HG03571 (cell line): ENCODE data around the gene LRRC45.

Source experiments
- ATAC-seq: cut with Tn5 transposase; IDR thresholded peaks from one replicate; pipeline ENCODE4 v1.9.1; 2021; ENCODE audit not compliant: unreplicated experiment

The LRRC45 gene

DNA sequence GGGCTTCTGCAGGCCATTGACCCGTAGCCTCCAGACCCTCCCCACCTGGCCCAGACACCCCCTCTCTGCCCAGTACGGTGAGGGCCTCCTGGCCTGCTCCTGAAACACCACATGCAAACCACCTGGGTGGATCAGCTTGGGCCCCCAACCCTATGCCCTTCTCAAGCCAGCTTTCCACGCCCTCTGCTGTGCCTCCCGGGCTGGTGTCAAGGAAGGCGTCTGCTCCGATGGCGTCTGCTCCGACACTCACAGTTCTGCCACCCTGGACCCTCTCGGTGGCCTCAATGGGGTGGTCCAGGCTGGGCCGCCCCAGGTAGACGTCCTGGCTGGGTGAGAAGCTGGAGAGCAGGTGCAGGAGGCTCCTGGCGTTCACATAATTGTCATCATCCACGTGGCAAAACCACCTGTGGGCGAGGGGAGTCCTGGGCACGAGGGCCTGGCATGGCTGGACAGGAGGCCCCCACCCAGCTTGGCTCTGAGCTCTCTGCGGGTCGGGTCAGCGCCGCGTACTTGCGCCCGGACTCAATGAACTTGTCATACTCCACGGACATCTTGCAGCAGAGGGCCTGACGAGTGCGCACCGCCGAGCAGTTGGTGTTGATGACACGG lies 27.2 kb downstream of the LRRC45 start:
- no peak for ATAC-seq

DNA sequence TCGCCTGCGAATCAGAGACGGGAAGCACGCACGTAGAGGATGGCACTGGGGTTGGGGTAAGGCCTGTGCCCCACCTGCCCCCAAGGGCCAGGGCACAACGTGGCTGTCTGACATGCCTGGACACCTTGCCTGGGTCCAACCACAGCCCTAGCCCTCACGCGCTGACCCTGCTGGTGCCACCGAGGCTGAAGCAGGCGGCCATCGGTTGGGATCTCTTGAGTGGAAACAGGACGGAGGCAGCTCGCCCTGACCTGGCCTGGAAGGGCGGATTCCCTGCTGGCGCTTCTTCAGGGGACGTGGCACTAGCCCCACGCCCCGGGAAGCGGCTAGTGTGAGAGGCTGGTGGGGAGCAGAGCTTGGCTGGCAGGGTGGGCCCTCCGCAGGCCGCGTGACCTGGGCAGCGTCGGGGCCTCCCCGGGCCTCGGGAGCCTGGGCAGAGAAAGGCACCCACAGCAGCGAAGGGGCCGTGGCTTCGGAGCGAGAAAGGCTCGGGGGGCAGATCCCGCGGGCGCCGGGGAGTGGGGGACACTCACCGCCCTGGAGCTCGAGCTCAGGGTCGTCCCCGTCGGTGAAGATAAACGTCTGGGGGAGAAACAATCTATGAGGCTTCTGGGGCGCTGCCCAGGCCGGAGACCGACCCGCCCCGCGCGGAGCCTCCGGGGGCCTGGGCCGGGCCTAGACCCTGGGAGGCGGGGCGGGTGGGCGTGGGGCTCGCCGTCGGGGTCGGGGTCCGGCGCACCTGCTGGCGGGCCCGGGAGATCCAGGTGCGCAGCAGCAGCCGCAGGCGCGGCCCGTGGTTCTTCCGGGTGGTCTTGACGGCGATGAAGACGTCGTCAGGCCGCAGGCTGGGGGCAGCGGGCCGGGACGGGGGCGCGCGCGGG lies 27.9 kb downstream of the LRRC45 start:
- no peak for ATAC-seq

DNA sequence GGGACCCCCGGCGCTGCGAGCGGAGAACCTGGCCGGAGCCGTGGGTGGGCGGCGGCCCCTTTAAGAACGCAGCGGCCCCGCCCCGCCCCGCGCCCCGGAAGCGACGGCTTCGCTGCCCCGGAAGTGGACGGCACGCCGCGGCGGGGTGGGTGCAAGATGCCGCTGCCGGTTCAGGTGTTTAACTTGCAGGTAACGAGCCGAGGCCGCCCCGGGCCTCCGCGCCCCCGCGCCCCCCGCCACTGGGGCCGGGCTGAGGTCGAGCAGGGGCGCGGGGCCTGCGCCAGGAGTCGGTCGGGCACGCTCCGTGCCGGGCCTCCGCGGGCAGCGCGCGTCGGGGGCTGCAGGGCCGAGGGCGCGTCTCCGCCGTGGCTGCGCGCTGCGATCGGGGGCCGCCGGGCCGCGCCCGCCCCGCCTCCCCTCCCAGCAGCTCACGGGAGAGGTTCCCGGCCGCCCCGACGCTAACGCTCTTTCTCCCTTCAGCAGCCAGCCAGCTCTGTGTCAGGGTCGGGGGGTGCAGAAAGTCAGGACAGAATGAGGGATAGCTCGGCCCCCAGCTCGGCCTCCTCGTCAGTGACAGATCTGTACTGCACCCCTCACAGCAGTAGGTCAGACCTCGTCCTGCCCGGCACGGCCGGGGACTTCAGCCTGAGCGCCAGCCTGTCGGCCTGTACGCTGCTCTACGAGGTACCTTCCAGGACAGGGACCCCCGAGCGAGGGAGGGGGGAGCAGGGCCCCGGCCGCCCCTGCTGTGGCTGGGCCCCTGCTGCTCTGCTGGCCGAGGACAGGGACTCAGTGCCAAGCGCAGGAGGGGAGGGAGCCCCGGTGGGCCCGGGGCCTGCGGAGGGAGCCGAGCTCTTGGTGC lies 28.9 kb downstream of the LRRC45 start, which contains the start of the genes GPS1 and RFNG:
Gene GPS1, plus strand, starts transcription at position 123 of the 862 bp plus-strand sequence. Its CDS starts 34 bp downstream, at position 157.
Gene RFNG, minus strand, starts transcription at position 36 of the 862 bp plus-strand sequence. CDS start 45 bp downstream, outside the sequence.
- peak; percentile 42 for ATAC-seq

DNA sequence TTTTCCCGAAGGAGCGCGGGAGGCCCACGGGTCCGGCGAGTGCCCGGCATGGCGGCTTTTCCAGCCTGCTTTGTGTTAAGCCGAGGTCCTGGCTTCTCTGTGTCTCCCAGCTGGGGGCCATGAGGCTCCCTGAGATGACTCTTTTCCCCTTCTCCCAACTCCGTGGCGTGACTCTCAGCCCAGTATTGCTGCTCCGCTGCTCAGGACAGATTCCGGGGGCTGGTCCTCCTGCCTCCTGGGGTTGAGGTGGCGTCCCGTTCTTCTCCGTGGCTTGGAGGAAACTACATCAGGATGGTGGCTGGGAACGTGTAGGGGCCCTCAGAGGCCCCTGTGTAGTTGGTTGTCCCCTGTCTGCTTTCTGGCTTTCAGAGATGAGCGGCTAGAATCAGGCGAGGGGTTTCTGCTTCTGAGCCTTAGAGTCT lies 29.5 kb downstream of the LRRC45 start:
- no peak for ATAC-seq

DNA sequence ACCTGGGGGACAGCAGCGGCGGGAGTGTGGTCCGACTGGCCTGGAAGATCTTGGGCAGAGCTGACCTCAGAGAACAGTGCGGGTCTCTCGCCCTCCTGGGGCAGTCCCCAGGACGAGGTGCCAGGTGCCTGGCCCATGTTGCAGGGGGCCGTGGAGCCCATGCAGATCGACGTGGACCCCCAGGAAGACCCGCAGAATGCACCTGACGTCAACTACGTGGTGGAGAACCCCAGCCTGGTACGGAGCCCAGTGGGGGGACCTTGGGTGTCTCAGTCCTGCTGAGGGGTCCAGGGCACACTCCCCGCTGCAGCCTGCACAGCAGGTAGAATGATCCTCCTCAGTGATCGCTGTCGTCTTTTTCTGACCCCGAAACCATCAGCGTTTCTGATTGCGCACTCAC lies 30.0 kb downstream of the LRRC45 start:
- ATAC-seq = no peak

DNA sequence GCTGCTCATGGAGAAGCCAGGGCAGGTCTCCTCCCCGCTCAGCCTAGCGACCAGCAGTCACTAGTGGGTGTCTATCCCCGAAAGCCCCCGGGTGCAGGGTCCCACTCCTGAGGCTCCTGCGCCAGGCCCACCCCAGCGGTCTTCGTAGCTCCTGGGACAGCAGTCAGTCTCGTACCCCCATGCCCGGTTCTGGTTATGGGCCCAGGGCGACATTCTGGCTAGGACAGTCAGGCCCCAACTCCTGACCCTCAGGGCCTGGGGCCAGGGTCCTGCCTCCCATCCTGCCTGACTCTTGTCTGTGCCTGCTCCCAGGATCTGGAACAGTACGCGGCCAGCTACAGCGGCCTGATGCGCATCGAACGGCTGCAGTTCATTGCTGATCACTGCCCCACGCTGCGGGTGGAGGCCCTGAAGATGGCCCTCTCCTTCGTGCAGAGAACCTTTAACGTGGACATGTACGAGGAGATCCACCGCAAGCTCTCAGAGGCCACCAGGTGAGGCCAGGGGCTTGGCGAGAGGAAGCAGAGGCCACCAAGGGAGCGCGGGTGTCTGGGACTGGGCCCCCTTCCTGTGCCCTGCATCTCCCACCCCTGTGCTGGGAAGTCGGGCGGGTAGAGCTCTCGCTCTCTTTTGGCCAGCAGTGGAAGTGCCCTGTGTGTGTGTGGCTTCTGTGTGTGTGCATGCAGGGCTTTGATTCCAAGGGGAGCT lies 30.6 kb downstream of the LRRC45 start:
- no peak for ATAC-seq

DNA sequence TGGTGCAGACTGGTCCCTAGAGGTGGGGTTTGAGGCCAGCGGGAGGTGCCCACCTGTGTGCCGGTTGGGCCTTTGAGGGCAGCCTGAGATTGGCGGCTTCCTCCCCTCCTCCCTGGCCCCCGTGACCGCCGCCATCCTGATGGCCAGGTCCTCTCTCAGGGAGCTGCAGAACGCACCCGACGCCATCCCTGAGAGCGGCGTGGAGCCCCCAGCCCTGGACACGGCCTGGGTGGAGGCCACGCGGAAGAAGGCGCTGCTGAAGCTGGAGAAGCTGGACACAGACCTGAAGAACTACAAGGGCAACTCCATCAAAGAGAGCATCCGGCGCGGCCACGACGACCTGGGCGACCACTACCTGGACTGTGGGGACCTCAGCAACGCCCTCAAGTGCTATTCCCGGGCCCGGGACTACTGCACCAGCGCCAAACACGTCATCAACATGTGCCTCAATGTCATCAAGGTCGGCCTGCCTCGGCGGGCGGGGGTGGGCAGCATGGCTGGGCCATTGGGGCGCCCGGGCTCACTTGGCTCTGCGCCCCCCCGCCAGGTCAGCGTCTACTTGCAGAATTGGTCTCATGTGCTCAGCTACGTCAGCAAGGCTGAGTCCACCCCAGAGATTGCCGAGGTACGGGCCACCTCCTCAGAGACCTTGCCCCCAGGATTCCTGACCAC lies 31.4 kb downstream of the LRRC45 start:
- no peak for ATAC-seq

DNA sequence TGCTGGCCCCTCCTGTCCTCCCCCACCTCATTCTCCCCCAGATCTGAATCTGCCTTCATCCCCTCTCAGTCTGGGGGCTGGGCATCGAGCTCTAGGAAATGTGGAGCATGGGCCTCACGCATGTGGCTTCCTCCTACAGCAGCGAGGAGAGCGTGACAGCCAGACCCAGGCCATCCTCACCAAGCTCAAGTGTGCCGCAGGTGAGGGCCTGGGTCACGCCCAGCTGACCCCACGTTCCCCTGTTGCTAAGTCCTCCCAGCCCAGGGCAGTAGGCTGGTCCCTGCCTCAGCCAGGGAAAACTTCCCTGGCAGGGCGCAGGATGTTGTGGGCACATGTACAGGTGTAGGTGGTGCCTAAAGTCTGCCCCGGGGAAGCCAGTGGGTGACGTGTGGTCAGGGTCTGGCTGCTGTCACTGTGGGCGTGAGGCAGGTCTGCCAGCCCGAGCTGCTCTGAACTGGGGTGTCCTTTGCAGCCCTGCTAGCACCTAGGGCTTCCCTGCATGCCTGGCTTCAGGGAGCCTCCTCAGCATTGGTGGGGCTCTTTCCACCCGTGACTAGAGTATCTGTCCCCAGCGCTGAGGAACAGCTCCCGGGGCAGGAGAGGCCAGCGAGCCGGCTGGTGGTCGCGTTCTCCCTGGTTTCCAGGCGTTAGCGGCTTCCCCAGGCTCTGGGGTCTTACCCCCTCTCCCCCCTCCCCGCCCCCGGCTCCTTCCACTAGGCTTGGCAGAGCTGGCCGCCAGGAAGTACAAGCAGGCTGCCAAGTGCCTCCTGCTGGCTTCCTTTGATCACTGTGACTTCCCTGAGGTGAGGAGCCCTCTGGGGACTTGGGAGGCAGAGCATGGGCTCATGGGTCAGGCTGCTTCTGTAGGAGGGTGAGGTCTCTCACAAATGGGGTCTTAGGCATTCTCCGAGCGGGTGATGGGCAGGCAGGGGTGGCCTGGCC lies 32.2 kb downstream of the LRRC45 start:
- no peak for ATAC-seq

DNA sequence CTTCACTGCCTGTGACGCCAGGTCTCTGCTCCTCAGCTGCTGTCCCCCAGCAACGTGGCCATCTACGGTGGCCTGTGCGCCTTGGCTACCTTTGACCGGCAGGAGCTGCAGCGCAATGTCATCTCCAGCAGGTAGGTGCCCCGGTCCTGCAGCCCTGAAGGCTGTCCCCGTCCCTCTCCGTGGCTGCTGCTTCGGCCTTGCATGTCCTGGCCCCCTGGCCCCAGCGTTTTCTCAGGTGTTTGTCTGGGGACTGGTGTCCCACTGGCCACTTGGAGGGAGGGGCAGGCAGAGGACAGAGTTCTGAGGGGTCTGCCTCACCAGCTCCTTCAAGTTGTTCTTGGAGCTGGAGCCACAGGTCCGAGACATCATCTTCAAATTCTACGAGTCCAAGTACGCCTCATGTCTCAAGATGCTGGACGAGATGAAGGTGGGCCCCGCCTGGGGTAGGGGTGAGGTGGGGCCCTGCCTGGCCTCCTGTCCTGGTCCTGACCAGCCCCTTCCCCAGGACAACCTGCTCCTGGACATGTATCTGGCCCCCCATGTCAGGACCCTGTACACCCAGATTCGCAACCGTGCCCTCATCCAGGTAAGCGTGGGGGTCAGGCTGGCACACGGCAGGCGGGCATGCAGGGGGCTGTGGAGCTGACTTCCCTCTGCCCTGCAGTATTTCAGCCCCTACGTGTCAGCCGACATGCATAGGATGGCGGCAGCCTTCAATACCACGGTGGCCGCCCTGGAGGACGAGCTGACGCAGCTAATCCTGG lies 33.0 kb downstream of the LRRC45 start:
- no peak for ATAC-seq

DNA sequence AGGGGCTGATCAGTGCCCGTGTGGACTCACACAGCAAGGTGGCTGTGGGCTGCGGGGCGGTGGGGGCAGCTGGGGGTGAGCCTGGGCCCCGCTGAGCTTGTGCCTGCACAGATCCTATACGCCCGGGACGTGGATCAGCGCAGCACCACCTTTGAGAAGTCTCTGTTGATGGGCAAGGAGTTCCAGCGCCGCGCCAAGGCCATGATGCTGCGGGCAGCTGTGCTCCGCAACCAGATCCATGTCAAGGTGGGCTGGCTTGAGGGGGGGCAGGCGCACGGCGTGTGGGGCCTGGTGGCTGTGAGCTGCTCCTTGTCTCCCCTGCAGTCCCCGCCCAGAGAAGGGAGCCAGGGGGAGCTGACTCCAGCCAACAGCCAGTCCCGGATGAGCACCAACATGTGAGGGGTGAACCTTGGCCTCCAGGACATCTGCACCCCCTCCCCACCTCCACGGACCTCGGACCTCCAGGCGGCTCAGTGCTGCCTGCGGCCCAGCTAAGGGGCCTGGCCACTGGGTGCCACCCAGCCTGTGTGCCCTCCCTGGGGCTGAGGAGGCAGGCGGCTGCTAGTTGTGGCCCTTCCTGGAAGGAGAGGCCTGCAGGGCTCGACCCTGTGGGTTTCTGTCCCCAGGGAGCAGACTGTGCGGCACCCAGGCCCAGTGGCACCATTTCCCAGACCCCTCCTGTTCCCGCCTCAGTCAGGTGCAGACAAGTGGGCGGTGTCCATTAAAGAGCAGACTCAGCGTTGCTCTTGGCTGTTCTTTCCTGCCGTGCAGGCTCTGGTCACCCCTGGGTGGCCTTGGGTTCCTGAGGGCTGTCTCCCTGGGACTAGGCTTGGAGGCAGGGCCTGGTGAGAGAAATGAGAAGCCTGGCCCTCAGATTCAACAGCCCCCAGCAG lies 33.9 kb downstream of the LRRC45 start:
- no peak for ATAC-seq

DNA sequence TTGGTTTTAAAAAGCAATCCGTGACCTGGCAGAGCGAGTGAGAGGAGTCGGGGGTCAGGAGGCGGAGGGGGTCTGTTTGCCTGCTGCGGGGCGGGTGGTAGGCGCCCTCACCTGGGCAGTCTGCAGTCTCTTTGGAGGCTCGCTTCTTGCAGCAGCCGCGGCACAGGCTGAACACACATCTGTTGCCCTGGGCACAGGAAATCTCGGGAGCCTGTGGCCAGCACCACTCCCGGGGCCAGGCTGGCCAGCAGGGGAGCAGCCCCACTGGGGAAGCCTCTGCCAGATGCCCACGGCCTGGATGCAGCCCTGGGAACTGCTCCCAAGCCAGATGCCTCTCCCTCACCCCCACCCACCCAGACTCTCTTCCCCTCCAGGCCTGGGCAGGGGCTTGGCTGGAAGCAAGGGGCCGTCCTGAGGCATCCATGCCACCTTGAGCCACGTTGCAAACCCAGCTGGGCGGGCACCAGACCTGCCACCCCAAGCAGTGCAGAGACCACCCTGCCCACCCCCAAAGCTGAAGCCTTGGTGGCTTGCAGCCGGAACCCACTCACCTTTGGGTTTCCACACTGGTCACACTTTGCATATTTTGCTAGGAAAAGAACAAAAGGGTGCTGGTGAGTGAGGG lies 35.2 kb downstream of the LRRC45 start:
- no peak for ATAC-seq

DNA sequence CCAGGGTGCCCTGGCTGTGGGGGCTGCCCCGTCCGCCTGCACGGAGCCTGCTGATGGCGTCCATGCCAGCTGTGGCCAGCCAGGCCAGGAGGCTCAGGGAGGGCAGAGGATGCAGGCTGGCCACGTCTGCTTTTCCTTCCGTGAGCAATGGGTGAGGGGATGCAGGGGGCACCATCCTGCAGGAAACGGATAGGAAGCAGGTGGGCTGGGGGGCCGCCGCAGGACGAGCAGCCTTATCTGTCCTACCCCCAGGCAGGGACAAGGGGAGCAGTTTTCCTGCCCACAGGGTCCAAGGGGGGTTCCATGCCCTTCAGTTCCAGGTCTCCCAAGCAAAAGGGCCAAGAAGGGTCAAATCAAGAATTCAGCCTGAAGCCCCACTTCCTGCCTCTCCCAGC lies 35.7 kb downstream of the LRRC45 start:
- no peak for ATAC-seq

DNA sequence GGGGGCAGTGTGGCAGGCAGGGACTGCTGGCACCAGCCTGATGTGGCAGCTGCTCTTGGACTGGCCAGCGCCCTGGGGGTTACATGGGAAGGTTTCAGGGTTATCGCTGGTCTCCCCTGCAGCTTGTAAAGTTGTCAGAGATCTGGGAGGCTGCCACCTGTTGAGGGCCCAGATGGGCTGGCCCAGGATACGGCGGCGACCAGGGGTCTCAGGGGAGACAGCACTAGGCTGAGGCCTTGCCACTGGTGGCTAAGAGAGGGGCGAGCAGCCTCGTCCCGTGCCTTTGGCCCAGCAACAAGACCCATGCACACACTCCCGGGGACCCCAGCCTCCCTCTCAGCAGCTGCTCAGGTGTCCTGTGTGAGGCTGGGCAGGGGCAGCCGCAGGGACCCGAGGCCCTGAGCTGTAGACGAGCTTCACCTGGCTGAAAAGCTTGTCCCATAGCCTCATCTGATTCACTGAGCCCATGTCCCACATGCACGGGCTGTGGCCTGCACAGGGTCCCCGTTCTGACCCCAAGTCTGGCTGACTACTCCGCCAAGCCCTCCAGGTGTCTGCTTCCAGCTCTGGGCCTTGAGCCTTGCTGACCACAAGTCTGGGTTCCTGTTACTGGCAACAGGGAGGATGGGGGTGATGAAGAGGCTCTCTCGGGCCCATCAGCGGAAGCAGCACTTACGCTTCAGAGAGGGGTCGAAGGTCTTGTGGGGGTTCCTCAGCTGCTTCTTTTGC lies 36.3 kb downstream of the LRRC45 start:
- no peak for ATAC-seq

DNA sequence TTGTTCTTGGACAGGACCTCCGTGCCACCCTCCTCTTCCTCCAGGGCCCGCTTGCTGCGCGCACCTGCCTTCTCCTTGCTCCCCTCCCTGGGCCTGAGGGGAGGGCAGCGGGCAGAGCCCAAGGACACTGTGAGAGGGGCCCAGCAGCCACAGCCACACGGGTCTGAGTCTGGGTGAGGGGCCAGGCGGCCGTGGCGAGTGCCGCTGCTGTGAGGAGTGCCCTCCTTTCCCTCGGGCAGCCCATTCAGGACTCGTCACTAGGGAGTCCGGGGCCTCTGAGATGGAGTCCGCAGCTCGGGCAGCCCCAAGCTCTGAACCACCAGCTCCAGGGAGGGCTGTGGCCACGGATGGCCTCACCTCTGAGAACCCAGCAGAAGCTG lies 36.9 kb downstream of the LRRC45 start:
- no peak for ATAC-seq

DNA sequence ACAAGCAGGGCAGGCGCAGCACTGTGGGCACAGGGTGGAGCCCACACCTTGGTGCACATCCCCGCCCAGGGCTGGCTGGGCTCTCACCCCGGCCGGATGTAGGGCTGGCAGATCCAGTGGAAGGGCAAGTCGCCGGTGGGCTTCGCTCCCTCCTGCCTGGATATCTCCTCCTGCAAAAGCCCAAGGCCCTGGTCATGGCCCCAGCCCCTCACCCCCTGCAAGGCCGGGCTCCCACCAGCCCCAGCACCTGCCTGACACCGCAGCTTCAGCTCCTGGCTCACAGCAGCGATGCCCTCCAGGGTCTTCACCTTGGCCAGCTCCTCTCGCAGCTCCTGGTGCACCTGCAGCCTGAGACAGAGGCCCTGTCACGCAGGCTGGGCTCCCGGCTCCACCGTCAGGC lies 37.5 kb downstream of the LRRC45 start:
- no peak for ATAC-seq
